Measurements from ENCODE around the gene NLRC5.

DNA sequence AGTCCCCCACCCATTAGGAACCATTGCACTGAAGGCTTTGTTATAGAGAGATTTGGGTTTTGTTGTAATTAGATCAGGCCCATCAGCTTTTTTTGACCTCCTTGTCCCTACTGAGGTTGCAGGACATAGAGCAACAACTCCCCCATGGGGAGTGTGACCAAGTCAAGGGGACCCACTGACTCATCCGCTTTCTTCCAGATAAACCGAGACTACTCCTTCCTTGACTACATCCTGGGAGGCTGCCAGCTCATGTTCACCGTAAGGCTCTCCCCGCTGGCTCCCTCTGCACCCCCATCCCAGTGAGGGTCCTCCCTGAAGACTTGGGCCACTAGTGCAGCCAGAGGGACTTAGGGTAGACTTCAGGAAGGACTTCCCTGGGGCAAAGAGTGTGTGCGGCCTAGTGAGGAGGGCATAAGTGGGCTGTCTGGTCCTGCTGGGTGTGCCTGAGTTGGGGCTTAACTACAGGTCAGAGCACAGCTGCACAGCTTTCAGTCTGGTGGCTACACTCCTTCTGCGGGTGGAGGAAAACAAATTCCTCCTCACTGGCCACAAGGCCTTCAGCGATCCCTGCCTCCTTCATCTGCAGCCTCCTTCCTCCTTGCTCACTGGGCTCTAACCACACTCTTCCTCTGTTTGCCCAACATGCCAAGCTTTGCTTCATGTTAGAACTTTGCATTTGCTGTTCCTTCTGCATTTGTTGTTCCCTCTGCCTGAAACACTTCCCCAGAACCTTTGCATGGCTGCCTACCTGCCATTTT, 134.0 kb downstream of the NLRC5 start:
- TF ChIP-seq TEAD4 (IDR thresholded peaks at IDR 0.05; ENCODE audit: low read length): no peak
- no peak for TF ChIP-seq TEAD4 (CRISPR knock-in tag; IDR thresholded peaks at IDR 0.05; ENCODE audit: borderline replicate concordance)
- TF ChIP-seq TARDBP (IDR thresholded peaks at IDR 0.05): no peak
- TF ChIP-seq ARID4B (CRISPR knock-in tag; IDR thresholded peaks at IDR 0.05): no peak
- TF ChIP-seq, protein P1, sequence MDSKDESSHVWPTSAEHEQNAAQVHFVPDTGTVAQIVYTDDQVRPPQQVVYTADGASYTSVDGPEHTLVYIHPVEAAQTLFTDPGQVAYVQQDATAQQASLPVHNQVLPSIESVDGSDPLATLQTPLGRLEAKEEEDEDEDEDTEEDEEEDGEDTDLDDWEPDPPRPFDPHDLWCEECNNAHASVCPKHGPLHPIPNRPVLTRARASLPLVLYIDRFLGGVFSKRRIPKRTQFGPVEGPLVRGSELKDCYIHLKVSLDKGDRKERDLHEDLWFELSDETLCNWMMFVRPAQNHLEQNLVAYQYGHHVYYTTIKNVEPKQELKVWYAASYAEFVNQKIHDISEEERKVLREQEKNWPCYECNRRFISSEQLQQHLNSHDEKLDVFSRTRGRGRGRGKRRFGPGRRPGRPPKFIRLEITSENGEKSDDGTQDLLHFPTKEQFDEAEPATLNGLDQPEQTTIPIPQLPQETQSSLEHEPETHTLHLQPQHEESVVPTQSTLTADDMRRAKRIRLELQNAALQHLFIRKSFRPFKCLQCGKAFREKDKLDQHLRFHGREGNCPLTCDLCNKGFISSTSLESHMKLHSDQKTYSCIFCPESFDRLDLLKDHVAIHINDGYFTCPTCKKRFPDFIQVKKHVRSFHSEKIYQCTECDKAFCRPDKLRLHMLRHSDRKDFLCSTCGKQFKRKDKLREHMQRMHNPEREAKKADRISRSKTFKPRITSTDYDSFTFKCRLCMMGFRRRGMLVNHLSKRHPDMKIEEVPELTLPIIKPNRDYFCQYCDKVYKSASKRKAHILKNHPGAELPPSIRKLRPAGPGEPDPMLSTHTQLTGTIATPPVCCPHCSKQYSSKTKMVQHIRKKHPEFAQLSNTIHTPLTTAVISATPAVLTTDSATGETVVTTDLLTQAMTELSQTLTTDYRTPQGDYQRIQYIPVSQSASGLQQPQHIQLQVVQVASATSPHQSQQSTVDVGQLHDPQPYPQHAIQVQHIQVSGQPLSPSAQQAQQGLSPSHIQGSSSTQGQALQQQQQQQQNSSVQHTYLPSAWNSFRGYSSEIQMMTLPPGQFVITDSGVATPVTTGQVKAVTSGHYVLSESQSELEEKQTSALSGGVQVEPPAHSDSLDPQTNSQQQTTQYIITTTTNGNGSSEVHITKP (IDR thresholded peaks at IDR 0.05; ENCODE audit: partially characterized antibody): no peak
